MM.1S (cell line): ENCODE results near the gene GULP1.

ENCODE experiments used
- DNase-seq: peaks from one replicate; pipeline ENCODE4 v3.0.0-alpha.2; 2015
- H2AFZ ChIP-seq: fragments of 300-600 bp; sonication (generic); 2 replicates; pipeline ENCODE4 v1.6.0; 2016; ENCODE audit warnings: antibody characterized with exemption, low read length
- H3F3A ChIP-seq: fragments of 300-600 bp; sonication (generic); 2 replicates; pipeline ENCODE4 v1.6.1; 2016; ENCODE audit warnings: mild to moderate bottlenecking, antibody characterized with exemption, low read length, moderate library complexity, mixed read lengths; ENCODE audit not compliant: insufficient read depth
- H3K27ac ChIP-seq: fragments of 300-600 bp; sonication (generic); 2 replicates; pipeline ENCODE4 v1.5.1; 2016; ENCODE audit warnings: mild to moderate bottlenecking, low read length
- H3K27me3 ChIP-seq: fragments of 300-600 bp; sonication (generic); replicated peaks from 2 replicates; pipeline ENCODE4 v1.6.0; 2016; ENCODE audit warnings: low read length; ENCODE audit not compliant: insufficient read depth
- H3K36me3 ChIP-seq: fragments of 300-600 bp; sonication (generic); replicated peaks from 2 replicates; pipeline ENCODE4 v1.6.1; 2016; ENCODE audit warnings: mild to moderate bottlenecking, low read length, mixed read lengths; ENCODE audit not compliant: insufficient read depth
- H3K4me1 ChIP-seq: fragments of 300-600 bp; sonication (generic); 2 replicates; pipeline ENCODE4 v1.6.1; 2016; ENCODE audit warnings: low read length, mixed read lengths
- H3K4me2 ChIP-seq: fragments of 300-600 bp; sonication (generic); 2 replicates; pipeline ENCODE4 v1.6.0; 2016; ENCODE audit warnings: low read depth, low read length
- H3K4me3 ChIP-seq: fragments of 300-600 bp; sonication (generic); 2 replicates; pipeline ENCODE4 v1.5.1; 2016; ENCODE audit warnings: low read length, mixed read lengths
- H3K79me2 ChIP-seq: fragments of 300-600 bp; sonication (generic); 2 replicates; pipeline ENCODE4 v1.6.1; 2016; ENCODE audit warnings: mixed run types, low read length, mixed read lengths
- H3K9ac ChIP-seq: fragments of 300-600 bp; sonication (generic); 2 replicates; pipeline ENCODE4 v1.6.1; 2016; ENCODE audit warnings: low read length, mixed read lengths
- H3K9me2 ChIP-seq: fragments of 300-600 bp; sonication (generic); replicated peaks from 2 replicates; pipeline ENCODE4 v1.6.1; 2016; ENCODE audit warnings: mild to moderate bottlenecking, low read length, mixed read lengths; ENCODE audit not compliant: insufficient read depth
- H3K9me3 ChIP-seq: fragments of 300-600 bp; sonication (generic); replicated peaks from 2 replicates; pipeline ENCODE4 v1.6.1; 2016; ENCODE audit warnings: mild to moderate bottlenecking, low read length, mixed read lengths; ENCODE audit not compliant: insufficient read depth
- H4K20me1 ChIP-seq: fragments of 300-600 bp; sonication (generic); 2 replicates; pipeline ENCODE4 v1.6.1; 2016; ENCODE audit warnings: mild to moderate bottlenecking, low read length, moderate library complexity, mixed read lengths; ENCODE audit not compliant: insufficient read depth
- CTCF ChIP-seq: fragments of 300-600 bp; sonication (generic); IDR thresholded peaks from 2 replicates; pipeline ENCODE4 v1.5.1; 2016; ENCODE audit warnings: antibody characterized with exemption, low read length, mixed read lengths
- EZH2 ChIP-seq: fragments of 300-600 bp; sonication (generic); optimal IDR thresholded peaks from 2 replicates; pipeline ENCODE3; 2017; ENCODE audit warnings: low read depth, mild to moderate bottlenecking, antibody characterized with exemption, low read length, mixed read lengths
- EZH2phosphoT487 ChIP-seq: fragments of 300-600 bp; sonication (generic); IDR thresholded peaks from 2 replicates; pipeline ENCODE4 v1.6.1; 2018; ENCODE audit warnings: antibody characterized with exemption, low read length

GULP1 gene

GRCh38 chr2:188529710-188530109, 238.0 kb downstream of the GULP1 start:
- Histone ChIP-seq H3K4me1 (no peaks in the 10 kb centered on the region), H3K9me2 (no peaks in the 10 kb centered on the region), H3K79me2 (no peaks in the 10 kb centered on the region), H4K20me1 (no peaks in the 10 kb centered on the region), H3K4me2 (no peak overlapping the region), H3K36me3 (no peaks in the 10 kb centered on the region), H2AFZ (no peak overlapping the region), H3K4me3 (no peak overlapping the region), H3K27me3 (no peaks in the 10 kb centered on the region), H3K9me3 (no peaks in the 10 kb centered on the region), H3K9ac (no peak overlapping the region), H3F3A (no peaks in the 10 kb centered on the region), H3K27ac (no peak overlapping the region)
- TF ChIP-seq EZH2 = no peak
- no peak for TF ChIP-seq CTCF
- no peak for TF ChIP-seq EZH2phosphoT487
- no peak for DNase-seq

- no peaks in the 10 kb centered on the region for H4K20me1 ChIP-seq
- H3K27ac ChIP-seq = no peak overlapping the region
- H3K4me2 ChIP-seq = no peak overlapping the region
- TF ChIP-seq EZH2phosphoT487 = no peak
- no peak for TF ChIP-seq CTCF
- TF ChIP-seq EZH2 = no peak
- H3K9me2 ChIP-seq = no peaks in the 10 kb centered on the region
- H3K9me3 ChIP-seq = no peaks in the 10 kb centered on the region
- H3K79me2 ChIP-seq = no peaks in the 10 kb centered on the region
- H3F3A ChIP-seq = no peaks in the 10 kb centered on the region
- H2AFZ ChIP-seq = no peak overlapping the region
- H3K36me3 ChIP-seq = no peaks in the 10 kb centered on the region
- no peaks in the 10 kb centered on the region for H3K4me1 ChIP-seq
- DNase-seq = no peak
- no peak overlapping the region for H3K4me3 ChIP-seq
- H3K9ac ChIP-seq = no peak overlapping the region
- H3K27me3 ChIP-seq = no peaks in the 10 kb centered on the region
Measured at GRCh38 chr2:188534875-188535274, 243.2 kb downstream of the GULP1 start.

- no peaks in the 10 kb centered on the region for H4K20me1 ChIP-seq
- H3K4me2 ChIP-seq = no peak overlapping the region
- H3K9me2 ChIP-seq = no peaks in the 10 kb centered on the region
- no peak overlapping the region for H3K9ac ChIP-seq
- no peak overlapping the region for H3K27ac ChIP-seq
- TF ChIP-seq CTCF (no peak), EZH2phosphoT487 (no peak), EZH2 (no peak)
- DNase-seq = no peak
- no peaks in the 10 kb centered on the region for H3K27me3 ChIP-seq
- no peak overlapping the region for H2AFZ ChIP-seq
- H3K4me1 ChIP-seq = no peaks in the 10 kb centered on the region
- no peaks in the 10 kb centered on the region for H3K9me3 ChIP-seq
- H3K79me2 ChIP-seq = no peaks in the 10 kb centered on the region
- H3F3A ChIP-seq = no peaks in the 10 kb centered on the region
- no peak overlapping the region for H3K4me3 ChIP-seq
- H3K36me3 ChIP-seq = no peaks in the 10 kb centered on the region
Measured at GRCh38 chr2:188551671-188552070, 260.0 kb downstream of the GULP1 start.
